Testis (tissue), 2 donors: ENCODE measurements around the gene HOXC6.

Source experiments
- CTCF ChIP-seq, 3 experiments: fragments of 450-650 bp in 2 of 3; fragments of 200-600 bp in 1 of 3; sonication (generic) in 1 of 3; IDR thresholded peaks; one replicate each; pipeline ENCODE4 v1.5.1; 2016 to 2019; ENCODE audit warnings: antibody characterized with exemption in 3 of 3, mild to moderate bottlenecking in 2 of 3, moderate library complexity in 1 of 3
- POLR2A ChIP-seq: fragments of 450-650 bp; IDR thresholded peaks from one replicate; pipeline ENCODE4 v1.6.1; 2017; ENCODE audit warnings: antibody characterized with exemption, mild to moderate bottlenecking, moderate library complexity

- no peak for TF ChIP-seq POLR2A
- peak in 1 of 3 experiments; percentile 20 for TF ChIP-seq CTCF (IDR thresholded peaks at IDR 0.05)
Measured at GRCh38 chr12:54021432-54022013, 6.7 kb upstream of the HOXC6 start.
